CD14-positive monocyte (primary cell): ENCODE results near the gene CARD11. TPM values are rescaled to one million over a fixed set of nuclear protein-coding genes. Genes with fewer than 3 reads are reported as not detected.

Experiments
- DNase-seq, 3 donors: peaks; one replicate each; pipeline ENCODE4 v3.0.0-alpha.2; 2011 to 2022
- H2AFZ ChIP-seq: 2 replicates; pipeline ENCODE4 v1.6.0; 2012; ENCODE audit warnings: mild to moderate bottlenecking, low read depth, low read length, inconsistent platforms; ENCODE audit not compliant: insufficient read depth, poor library complexity, severe bottlenecking
- H3K27ac ChIP-seq, 2 donors: 1 replicate in 1 of 2; 2 replicates in 1 of 2; pipeline ENCODE4 v1.5.1; 2012 to 2013; ENCODE audit warnings: low read length in 2 of 2, control low read depth in 1 of 2, inconsistent platforms in 1 of 2, low read depth in 1 of 2, mild to moderate bottlenecking in 1 of 2
- H3K27me3 ChIP-seq, 2 donors: one replicate each; pipeline versions ENCODE4 v1.6.0 to v1.6.1; 2011 to 2013; ENCODE audit warnings: low read length in 2 of 2; ENCODE audit not compliant: control insufficient read depth in 2 of 2, insufficient read depth in 2 of 2
- H3K36me3 ChIP-seq, 2 donors: replicated peaks in 1 of 2; 1 replicate in 1 of 2; 2 replicates in 1 of 2; pipeline versions ENCODE4 v1.5.1 to v1.6.1; 2012 to 2013; ENCODE audit warnings: low read length in 2 of 2, control low read depth in 1 of 2, inconsistent platforms in 1 of 2, mild to moderate bottlenecking in 1 of 2; ENCODE audit not compliant: insufficient read depth in 2 of 2, control insufficient read depth in 1 of 2
- H3K4me1 ChIP-seq, 2 donors: 1 replicate in 1 of 2; 2 replicates in 1 of 2; pipeline versions ENCODE4 v1.5.1 to v1.6.1; 2012 to 2013; ENCODE audit warnings: low read length in 2 of 2, control low read depth in 1 of 2, inconsistent platforms in 1 of 2, mild to moderate bottlenecking in 1 of 2, moderate library complexity in 1 of 2; ENCODE audit not compliant: insufficient read depth in 2 of 2, control insufficient read depth in 1 of 2
- H3K4me2 ChIP-seq: replicated peaks from 2 replicates; pipeline ENCODE3; 2012; ENCODE audit warnings: low read length, moderate library complexity, mild to moderate bottlenecking; ENCODE audit not compliant: poor library complexity, severe bottlenecking; ENCODE audit errors: extremely low read depth
- H3K4me3 ChIP-seq, 3 experiments: fragments of 200-600 bp in 1 of 3; sonication (generic) in 1 of 3; replicated peaks in 1 of 3; 1 replicate in 2 of 3; 2 replicates in 1 of 3; pipeline ENCODE4 v1.5.1; 2011 to 2013; ENCODE audit warnings: low read length in 3 of 3, mild to moderate bottlenecking in 3 of 3, control low read depth in 2 of 3, low read depth in 2 of 3, inconsistent platforms in 1 of 3, moderate library complexity in 1 of 3
- H3K79me2 ChIP-seq: 2 replicates; pipeline ENCODE4 v1.6.0; 2012; ENCODE audit warnings: mild to moderate bottlenecking, control low read depth, inconsistent platforms, low read length, moderate library complexity; ENCODE audit not compliant: insufficient read depth
- H3K9ac ChIP-seq: 2 replicates; pipeline ENCODE4 v1.6.0; 2017; ENCODE audit warnings: low read length, mild to moderate bottlenecking; ENCODE audit not compliant: insufficient read depth, poor library complexity, severe bottlenecking
- H3K9me3 ChIP-seq, 2 donors: replicated peaks in 1 of 2; 1 replicate in 1 of 2; 2 replicates in 1 of 2; pipeline versions ENCODE4 v1.5.1 to v1.6.1; 2012 to 2013; ENCODE audit warnings: low read length in 2 of 2, control low read depth in 1 of 2; ENCODE audit not compliant: control insufficient read depth in 1 of 2, insufficient read depth in 1 of 2
- H4K20me1 ChIP-seq: 2 replicates; pipeline ENCODE4 v1.6.0; 2012; ENCODE audit warnings: mild to moderate bottlenecking, low read length, control low read depth, moderate library complexity; ENCODE audit not compliant: insufficient read depth
- H3K27ac Mint-ChIP-seq, 7 donors: one replicate each; pipeline ENCODE4 v1.8.0; 2020; ENCODE audit warnings: mild to moderate bottlenecking in 7 of 7, mixed read lengths in 7 of 7, moderate library complexity in 6 of 7, inconsistent platforms in 2 of 7
- H3K27me3 Mint-ChIP-seq, 3 donors: one replicate each; pipeline ENCODE4 v1.8.0; 2021 to 2022; ENCODE audit warnings: low read depth in 3 of 3, mild to moderate bottlenecking in 3 of 3, mixed read lengths in 3 of 3, moderate library complexity in 3 of 3, inconsistent platforms in 1 of 3
- H3K36me3 Mint-ChIP-seq, 2 donors: one replicate each; pipeline ENCODE4 v1.8.0; 2020; ENCODE audit warnings: mixed read lengths in 2 of 2, inconsistent platforms in 1 of 2, mild to moderate bottlenecking in 1 of 2
- H3K4me1 Mint-ChIP-seq: one replicate; pipeline ENCODE4 v1.8.0; 2020; ENCODE audit warnings: mild to moderate bottlenecking, mixed read lengths
- H3K4me3 Mint-ChIP-seq, 2 donors: one replicate each; pipeline ENCODE4 v1.8.0; 2020; ENCODE audit warnings: mild to moderate bottlenecking in 2 of 2, mixed read lengths in 2 of 2, moderate library complexity in 1 of 2
- H3K9me3 Mint-ChIP-seq, 7 donors: one replicate each; pipeline ENCODE4 v1.8.0; 2020 to 2022; ENCODE audit warnings: mixed read lengths in 7 of 7, mild to moderate bottlenecking in 6 of 7, moderate library complexity in 6 of 7, inconsistent platforms in 2 of 7
- CTCF ChIP-seq: fragments of 200-600 bp; IDR thresholded peaks from one replicate; pipeline ENCODE4 v1.8.0; 2022; ENCODE audit warnings: antibody characterized with exemption, mild to moderate bottlenecking
- WGBS: methylation state at CpG from one replicate; pipeline ENCODE4 v1.1.5; 2013; ENCODE audit warnings: missing lambda C conversion rate; ENCODE audit not compliant: insufficient coverage; 5-methylcytosine and 5-hydroxymethylcytosine counted together
- intact Hi-C, 2 donors: fragments of 100-400 bp; cut with micrococcal nuclease; formaldehyde crosslinking; loops; one replicate each; pipeline versions ENCODE4 v1.15.0 to v1.15.1; 2023
- polyA plus RNA-seq, 3 donors: library from polyadenylated mRNA; depleted of rRNA in 1 of 3; unstranded in 2 of 3; stranded (reverse) in 1 of 3; fragments of 300-500 nt in 2 of 3; fragments of >200 nt in 1 of 3; fragmentation: Illumina TruSeq in 2 of 3; gene quantifications; 1 replicate in 2 of 3; 2 replicates in 1 of 3; pipeline ENCODE4 v1.2.3, GENCODE V29; 2012 to 2021

Gene CARD11
- polyA plus RNA-seq, 3 donors = 0.04 to 0.17 TPM; not detected in 1

GRCh38 chr7:3057066-3057420 is 13.4 kb upstream of the CARD11 start:
- H3K27me3 Mint-ChIP-seq = peaks cover 0 to 4% (median 0%) of the 10 kb centered on the region in 3 donors
- Histone ChIP-seq H3K27me3 (no peaks in the 10 kb centered on the region), H3K4me3 (no peak overlapping the region), H3K9me3 (peaks cover 3 to 7% of the 10 kb centered on the region in 2 donors), H3K4me1 (no peaks in the 10 kb centered on the region), H3K79me2 (no peaks in the 10 kb centered on the region), H3K36me3 (no peaks in the 10 kb centered on the region), H3K4me2 (no peak overlapping the region), H2AFZ (no peak overlapping the region), H4K20me1 (no peaks in the 10 kb centered on the region), H3K9ac (no peak overlapping the region), H3K27ac (no peak overlapping the region)
- H3K4me1 Mint-ChIP-seq = no peaks in the 10 kb centered on the region
- intact Hi-C loops = no loop called here
- TF ChIP-seq CTCF = no peak
- H3K36me3 Mint-ChIP-seq = no peaks in the 10 kb centered on the region
- H3K4me3 Mint-ChIP-seq = no peak overlapping the region
- H3K9me3 Mint-ChIP-seq = peaks cover 0 to 6% (median 4%) of the 10 kb centered on the region in 7 donors
- no peak overlapping the region for H3K27ac Mint-ChIP-seq
- DNase-seq = no peak
- 79% methylated on average over 2 of the region's 9 CpGs for WGBS

GRCh38 chr7:3056234-3057065 is 12.8 kb upstream of the CARD11 start:
- Histone ChIP-seq H3K4me1 (no peaks in the 10 kb centered on the region), H2AFZ (no peak overlapping the region), H3K9me3 (peaks cover 3 to 7% of the 10 kb centered on the region in 2 donors), H3K9ac (no peak overlapping the region), H3K4me3 (no peak overlapping the region), H3K36me3 (no peaks in the 10 kb centered on the region), H3K4me2 (no peak overlapping the region), H3K27me3 (no peaks in the 10 kb centered on the region), H4K20me1 (no peaks in the 10 kb centered on the region), H3K79me2 (no peaks in the 10 kb centered on the region), H3K27ac (no peak overlapping the region)
- peaks cover 0 to 8% (median 5%) of the 10 kb centered on the region in 7 donors for H3K9me3 Mint-ChIP-seq
- no peak overlapping the region for H3K4me3 Mint-ChIP-seq
- TF ChIP-seq CTCF = no peak
- H3K27ac Mint-ChIP-seq = no peak overlapping the region
- 95% methylated on average over 18 of the region's 24 CpGs for WGBS
- peaks cover 0 to 4% (median 0%) of the 10 kb centered on the region in 3 donors for H3K27me3 Mint-ChIP-seq
- H3K36me3 Mint-ChIP-seq = no peaks in the 10 kb centered on the region
- intact Hi-C loops = no loop called here
- H3K4me1 Mint-ChIP-seq = no peaks in the 10 kb centered on the region
- DNase-seq = no peak
